ENCODE measurements around the gene GIGYF1.
"Not testable (repeated sequence)": the region's sequence is repeated elsewhere in the genome, so short reads cannot be mapped to it uniquely, and the experiment has no call there.

The GIGYF1 gene

GRCh38 chr7:100705320-100705752 lies 11.3 kb upstream of the GIGYF1 start:
- Mint-ChIP-seq H3K36me3 (ENCODE audit: low read depth) (peaks cover 8% of the 10 kb centered on the region), H3K4me3 (peak overlapping the region; percentile 99), H3K27ac (peak overlapping the region; percentile 75), H3K27me3 (ENCODE audit: low read depth, poor library complexity) (peaks cover 17% of the 10 kb centered on the region), H3K9me3 (no peaks in the 10 kb centered on the region), H3K4me1 (peaks cover 18% of the 10 kb centered on the region)
- TF ChIP-seq CTCF (IDR thresholded peaks at IDR 0.05), result peak; percentile 94
- peak; percentile 93 for DNase-seq

GRCh38 chr7:100701089-100701488 lies 7.0 kb upstream of the GIGYF1 start:
- H3K27me3 Mint-ChIP-seq (ENCODE audit: low read depth, poor library complexity), result peaks cover 41% of the 10 kb centered on the region
- not testable (repeated sequence) for H3K4me1 Mint-ChIP-seq; H3K27ac Mint-ChIP-seq; H3K36me3 Mint-ChIP-seq (ENCODE audit: low read depth); DNase-seq; H3K4me3 Mint-ChIP-seq; H3K9me3 Mint-ChIP-seq

GRCh38 chr7:100699018-100699417 lies 5.0 kb upstream of the GIGYF1 start:
- Mint-ChIP-seq H3K4me3 (no peak overlapping the region), H3K27ac (no peak overlapping the region), H3K9me3 (no peaks in the 10 kb centered on the region), H3K4me1 (peaks cover 5% of the 10 kb centered on the region), H3K27me3 (ENCODE audit: low read depth, poor library complexity) (peaks cover 56% of the 10 kb centered on the region), H3K36me3 (ENCODE audit: low read depth) (no peaks in the 10 kb centered on the region)
- DNase-seq, result no peak
- TF ChIP-seq CTCF (IDR thresholded peaks at IDR 0.05), result no peak

GRCh38 chr7:100696123-100696521 lies 2.1 kb upstream of the GIGYF1 start:
- H3K27ac Mint-ChIP-seq, result no peak overlapping the region
- H3K27me3 Mint-ChIP-seq (ENCODE audit: low read depth, poor library complexity), result peaks cover 49% of the 10 kb centered on the region
- no peaks in the 10 kb centered on the region for H3K9me3 Mint-ChIP-seq
- H3K4me3 Mint-ChIP-seq, result peak overlapping the region; percentile 64
- H3K36me3 Mint-ChIP-seq (ENCODE audit: low read depth), result no peaks in the 10 kb centered on the region
- H3K4me1 Mint-ChIP-seq, result peaks cover 26% of the 10 kb centered on the region
- no peak for TF ChIP-seq CTCF (IDR thresholded peaks at IDR 0.05)
- DNase-seq, result no peak

- peak; percentile 69 for DNase-seq
- no peak for TF ChIP-seq CTCF (IDR thresholded peaks at IDR 0.05)
- peak overlapping the region; percentile 98 for H3K4me3 Mint-ChIP-seq
Measured at GRCh38 chr7:100693312-100694097, 545 bp downstream of the GIGYF1 start.

GRCh38 chr7:100692578-100692961 lies 1.5 kb downstream of the GIGYF1 start:
- no peaks in the 10 kb centered on the region for H3K9me3 Mint-ChIP-seq
- TF ChIP-seq CTCF (IDR thresholded peaks at IDR 0.05), result no peak
- H3K27ac Mint-ChIP-seq, result peak overlapping the region; percentile 92
- peaks cover 9% of the 10 kb centered on the region for H3K36me3 Mint-ChIP-seq (ENCODE audit: low read depth)
- H3K4me3 Mint-ChIP-seq, result peak overlapping the region; percentile 98
- peaks cover 22% of the 10 kb centered on the region for H3K27me3 Mint-ChIP-seq (ENCODE audit: low read depth, poor library complexity)
- H3K4me1 Mint-ChIP-seq, result peaks cover 47% of the 10 kb centered on the region
- DNase-seq, result no peak

More at GRCh38 chr7:100693312-100694097, 545 bp downstream of the GIGYF1 start:
- H3K27me3 Mint-ChIP-seq (ENCODE audit: low read depth, poor library complexity), result peaks cover 28% of the 10 kb centered on the region
- H3K27ac Mint-ChIP-seq, result peak overlapping the region; percentile 92
- peaks cover 43% of the 10 kb centered on the region for H3K4me1 Mint-ChIP-seq
- H3K9me3 Mint-ChIP-seq, result no peaks in the 10 kb centered on the region
- peaks cover 8% of the 10 kb centered on the region for H3K36me3 Mint-ChIP-seq (ENCODE audit: low read depth)

All from nephron progenitor cell (in vitro differentiated cells).